Gastrocnemius medialis (tissue), 4 donors: ENCODE results near the gene SS18L1. TPM values are rescaled to one million over a fixed set of nuclear protein-coding genes. Genes with fewer than 3 reads are reported as not detected.

Experiments used
- ATAC-seq, 2 donors: fragments of 150-250 bp; one replicate each; pipeline ENCODE4 v1.9.1; 2016
- DNase-seq, 2 donors: peaks; one replicate each; pipeline ENCODE4 v3.0.0-alpha.2; 2019
- H3K27ac ChIP-seq, 4 donors: fragments of 200-600 bp; sonication (generic); 1 replicate in 1 of 4; 2 replicates in 3 of 4; pipeline ENCODE4 v1.5.1; 2016 to 2018; ENCODE audit warnings: mild to moderate bottlenecking in 2 of 4, moderate library complexity in 1 of 4
- H3K27me3 ChIP-seq, 3 donors: fragments of 200-600 bp; sonication (generic) in 2 of 3; 1 replicate in 1 of 3; 2 replicates in 2 of 3; pipeline versions ENCODE4 v1.5.1 to v1.6.0; 2016 to 2019; ENCODE audit warnings: mild to moderate bottlenecking in 1 of 3, moderate library complexity in 1 of 3
- H3K36me3 ChIP-seq, 2 donors: fragments of 200-600 bp; sonication (generic) in 1 of 2; one replicate each; pipeline ENCODE4 v1.5.1; 2017 to 2018
- H3K4me1 ChIP-seq, 2 donors: fragments of 200-600 bp; sonication (generic) in 1 of 2; one replicate each; pipeline ENCODE4 v1.5.1; 2016 to 2017; ENCODE audit warnings: mild to moderate bottlenecking in 2 of 2
- H3K4me3 ChIP-seq, 4 donors: fragments of 200-600 bp; sonication (generic) in 3 of 4; 1 replicate in 1 of 4; 2 replicates in 3 of 4; pipeline ENCODE4 v1.5.1; 2016 to 2019; ENCODE audit warnings: mild to moderate bottlenecking in 2 of 4
- H3K9me3 ChIP-seq, 3 donors: fragments of 200-600 bp; sonication (generic) in 2 of 3; 1 replicate in 1 of 3; 2 replicates in 2 of 3; pipeline ENCODE4 v1.5.1; 2016 to 2019
- POLR2A ChIP-seq, 2 donors: fragments of 450-650 bp; IDR thresholded peaks; one replicate each; pipeline ENCODE4 v1.6.1; 2017; ENCODE audit warnings: antibody characterized with exemption in 2 of 2, mild to moderate bottlenecking in 2 of 2, moderate library complexity in 2 of 2
- in situ Hi-C, 4 donors: fragments of 200-750 bp; cut with MboI; loops; one replicate each; pipeline versions ENCODE4 v1.15.0 to v1.8.0; 2017; ENCODE audit warnings: low sequenced_read_pairs in 4 of 4
- intact Hi-C: fragments of 100-400 bp; cut with DNase I; formaldehyde crosslinking; loops from one replicate; pipeline ENCODE4 v1.15.1; 2023; ENCODE audit warnings: low total_unique reads
- total RNA-seq, 4 donors: library from RNA; depleted of rRNA; stranded (reverse); fragments of >200 nt; gene quantifications; one replicate each; pipeline versions ENCODE4 v1.1.0 to v1.2.3, GENCODE V29; 2016
- TF ChIP-seq, protein P1 (sequence below), 5 experiments: fragments of 450-650 bp in 3 of 5; fragments of 200-600 bp in 2 of 5; sonication (generic) in 2 of 5; IDR thresholded peaks in 4 of 5; conservative IDR thresholded peaks in 1 of 5; 1 replicate in 4 of 5; 2 replicates in 1 of 5; pipeline ENCODE4 v1.5.1; 2016 to 2019; ENCODE audit warnings: antibody characterized with exemption in 5 of 5, mild to moderate bottlenecking in 3 of 5, moderate library complexity in 3 of 5

The SS18L1 gene
- total RNA-seq, 4 donors from 2014 or later: 11.5 to 31.8 (median 16.9) TPM

DNA sequence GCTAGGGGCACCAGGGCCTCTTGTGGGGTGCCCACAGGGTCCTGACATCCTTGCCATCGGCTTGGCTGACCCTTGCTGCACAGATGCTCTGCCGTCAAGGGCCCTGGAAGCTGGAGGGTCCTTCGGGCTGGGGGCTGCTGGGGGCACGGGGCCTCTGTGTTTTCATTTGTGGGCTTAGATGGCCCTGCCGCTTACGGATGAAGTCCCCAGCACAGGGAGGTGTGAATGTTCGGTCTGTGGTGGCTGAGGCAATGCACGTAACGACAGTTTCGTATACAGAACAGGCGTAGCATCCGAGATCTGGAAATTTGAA, 14.5 kb downstream of the SS18L1 start:
- in situ Hi-C loops (no loop called here), intact Hi-C loops (no loop called here)
- ATAC-seq: no peak
- Histone ChIP-seq H3K27ac (no peak overlapping the region), H3K9me3 (no peaks in the 10 kb centered on the region), H3K27me3 (no peaks in the 10 kb centered on the region), H3K36me3 (peaks cover 0 to 16% of the 10 kb centered on the region in 2 donors), H3K4me3 (no peak overlapping the region), H3K4me1 (peaks cover 7 to 27% of the 10 kb centered on the region in 2 donors)
- no peak for TF ChIP-seq POLR2A (IDR thresholded peaks at IDR 0.05)
- TF ChIP-seq, protein P1, sequence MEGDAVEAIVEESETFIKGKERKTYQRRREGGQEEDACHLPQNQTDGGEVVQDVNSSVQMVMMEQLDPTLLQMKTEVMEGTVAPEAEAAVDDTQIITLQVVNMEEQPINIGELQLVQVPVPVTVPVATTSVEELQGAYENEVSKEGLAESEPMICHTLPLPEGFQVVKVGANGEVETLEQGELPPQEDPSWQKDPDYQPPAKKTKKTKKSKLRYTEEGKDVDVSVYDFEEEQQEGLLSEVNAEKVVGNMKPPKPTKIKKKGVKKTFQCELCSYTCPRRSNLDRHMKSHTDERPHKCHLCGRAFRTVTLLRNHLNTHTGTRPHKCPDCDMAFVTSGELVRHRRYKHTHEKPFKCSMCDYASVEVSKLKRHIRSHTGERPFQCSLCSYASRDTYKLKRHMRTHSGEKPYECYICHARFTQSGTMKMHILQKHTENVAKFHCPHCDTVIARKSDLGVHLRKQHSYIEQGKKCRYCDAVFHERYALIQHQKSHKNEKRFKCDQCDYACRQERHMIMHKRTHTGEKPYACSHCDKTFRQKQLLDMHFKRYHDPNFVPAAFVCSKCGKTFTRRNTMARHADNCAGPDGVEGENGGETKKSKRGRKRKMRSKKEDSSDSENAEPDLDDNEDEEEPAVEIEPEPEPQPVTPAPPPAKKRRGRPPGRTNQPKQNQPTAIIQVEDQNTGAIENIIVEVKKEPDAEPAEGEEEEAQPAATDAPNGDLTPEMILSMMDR (IDR thresholded peaks at IDR 0.05 in 4 of 5, conservative IDR thresholded peaks at IDR 0.05 in 1 of 5): no peak
- DNase-seq: no peak

DNA sequence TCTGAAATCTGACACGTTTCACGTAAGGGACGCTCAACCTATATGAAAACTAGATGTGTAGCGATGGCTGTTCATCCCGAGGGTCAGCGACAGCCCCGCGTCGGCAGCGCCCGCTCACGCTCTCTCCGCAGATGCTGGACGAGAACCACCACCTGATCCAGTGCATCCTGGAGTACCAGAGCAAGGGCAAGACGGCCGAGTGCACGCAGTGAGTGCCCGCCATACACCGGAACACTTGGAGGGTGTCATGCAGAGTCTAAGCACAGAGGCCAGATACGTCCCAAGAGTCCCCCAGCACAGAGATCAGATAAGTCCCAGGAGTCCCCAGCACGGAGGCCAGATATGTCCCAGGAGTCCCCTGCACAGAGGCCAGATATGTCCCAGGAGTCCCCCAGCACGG, 15.0 kb downstream of the SS18L1 start:
- DNase-seq: no peak
- no peak for ATAC-seq
- intact Hi-C loops (no loop called here), in situ Hi-C loops (no loop called here)
- Histone ChIP-seq H3K9me3 (no peaks in the 10 kb centered on the region), H3K4me3 (no peak overlapping the region), H3K36me3 (peaks cover 0 to 21% of the 10 kb centered on the region in 2 donors), H3K27me3 (no peaks in the 10 kb centered on the region), H3K4me1 (peaks cover 7 to 27% of the 10 kb centered on the region in 2 donors), H3K27ac (no peak overlapping the region)
- TF ChIP-seq, protein P1 (IDR thresholded peaks at IDR 0.05 in 4 of 5, conservative IDR thresholded peaks at IDR 0.05 in 1 of 5): no peak
- no peak for TF ChIP-seq POLR2A (IDR thresholded peaks at IDR 0.05)

DNA sequence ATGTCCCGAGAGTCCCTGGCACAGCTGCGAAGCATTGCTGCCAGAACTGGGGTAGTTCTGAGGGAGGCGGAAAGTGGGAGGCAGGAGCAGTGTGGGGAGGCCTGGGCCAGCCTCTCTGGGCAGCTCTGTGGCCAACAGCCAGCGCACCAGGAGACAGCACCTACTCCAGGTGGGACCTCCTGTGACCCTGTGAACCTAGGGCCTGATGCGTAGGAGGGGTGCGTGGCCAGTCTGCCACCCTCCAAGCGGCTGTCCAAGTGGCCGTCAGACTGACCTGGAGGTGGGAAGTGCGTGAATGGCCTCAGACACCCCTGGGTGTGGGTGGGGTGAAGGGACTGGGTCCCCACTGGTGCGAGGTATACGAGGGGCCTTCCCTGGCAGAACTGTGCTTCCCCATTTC, 15.5 kb downstream of the SS18L1 start:
- no peaks in the 10 kb centered on the region for H3K9me3 ChIP-seq
- no peak for ATAC-seq
- TF ChIP-seq, protein P1 (IDR thresholded peaks at IDR 0.05 in 4 of 5, conservative IDR thresholded peaks at IDR 0.05 in 1 of 5): no peak
- no peak for TF ChIP-seq POLR2A (IDR thresholded peaks at IDR 0.05)
- no peak overlapping the region for H3K27ac ChIP-seq
- peaks cover 0 to 26% of the 10 kb centered on the region in 2 donors for H3K36me3 ChIP-seq
- H3K4me3 ChIP-seq: no peak overlapping the region
- no peaks in the 10 kb centered on the region for H3K27me3 ChIP-seq
- H3K4me1 ChIP-seq: peaks cover 7 to 27% of the 10 kb centered on the region in 2 donors
- in situ Hi-C loops (no loop called here), intact Hi-C loops (no loop called here)
- DNase-seq: no peak

DNA sequence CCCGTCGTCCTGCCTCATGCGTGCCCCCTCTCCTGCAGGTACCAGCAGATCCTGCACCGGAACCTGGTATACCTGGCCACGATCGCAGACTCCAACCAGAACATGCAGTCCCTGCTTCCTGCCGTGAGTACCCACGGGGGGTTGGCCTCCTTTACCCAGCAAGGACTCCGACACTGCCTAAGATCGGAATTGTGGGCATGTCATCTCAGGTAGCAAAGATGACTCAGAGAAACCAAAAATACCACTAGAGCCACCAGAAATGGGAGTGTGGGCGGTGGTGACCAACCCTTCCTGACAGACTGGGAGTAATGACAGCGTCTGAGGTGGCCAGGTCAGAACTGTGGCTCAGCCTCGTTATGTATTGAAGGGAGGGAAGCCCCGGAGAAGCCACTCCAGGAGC, 16.3 kb downstream of the SS18L1 start:
- DNase-seq (no peak), ATAC-seq (peak; percentile 66 to 80)
- H3K27ac ChIP-seq: peak overlapping the region in 3 of 4 donors; percentile 12 to 48 (median 18)
- H3K4me3 ChIP-seq: no peak overlapping the region
- H3K9me3 ChIP-seq: no peaks in the 10 kb centered on the region
- H3K36me3 ChIP-seq: peaks cover 0 to 34% of the 10 kb centered on the region in 2 donors
- H3K27me3 ChIP-seq: no peaks in the 10 kb centered on the region
- in situ Hi-C loops: no loop called here
- intact Hi-C loops: no loop called here
- H3K4me1 ChIP-seq: peaks cover 7 to 27% of the 10 kb centered on the region in 2 donors
- no peak for TF ChIP-seq POLR2A (IDR thresholded peaks at IDR 0.05)
- TF ChIP-seq, protein P1 (IDR thresholded peaks at IDR 0.05 in 4 of 5, conservative IDR thresholded peaks at IDR 0.05 in 1 of 5): no peak

DNA sequence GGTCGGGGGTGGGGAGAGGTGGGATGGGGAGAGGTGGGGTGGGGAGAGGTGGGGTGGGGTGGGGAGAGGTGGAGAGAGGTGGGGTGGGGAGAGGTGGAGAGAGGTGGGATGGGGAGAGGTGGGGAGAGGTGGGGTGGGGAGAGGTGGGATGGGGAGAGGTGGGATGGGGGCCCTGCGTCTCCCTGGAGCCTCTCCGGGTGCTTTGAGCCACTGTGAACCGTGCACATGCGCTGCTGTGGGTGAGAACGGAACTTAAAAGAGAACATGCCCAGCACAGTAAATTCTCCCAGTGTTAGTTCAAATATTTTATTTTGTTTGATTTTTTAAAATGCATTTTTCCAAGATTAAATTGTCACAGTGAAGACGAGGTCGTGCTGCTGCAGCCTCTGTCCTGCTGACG, 16.7 kb downstream of the SS18L1 start:
- ATAC-seq: no peak
- no peak for TF ChIP-seq POLR2A (IDR thresholded peaks at IDR 0.05)
- TF ChIP-seq, protein P1 (IDR thresholded peaks at IDR 0.05 in 4 of 5, conservative IDR thresholded peaks at IDR 0.05 in 1 of 5): no peak
- H3K9me3 ChIP-seq: no peaks in the 10 kb centered on the region

More for the DNA sequence above, 16.7 kb downstream of the SS18L1 start:
- in situ Hi-C loops: no loop called here
- Histone ChIP-seq H3K4me3 (no peak overlapping the region), H3K27me3 (no peaks in the 10 kb centered on the region), H3K4me1 (peaks cover 7 to 27% of the 10 kb centered on the region in 2 donors), H3K27ac (no peak overlapping the region), H3K36me3 (peaks cover 0 to 38% of the 10 kb centered on the region in 2 donors)
- intact Hi-C loops: no loop called here
- DNase-seq: no peak
